Stimulated activated CD4-positive, alpha-beta T cell treated with anti-CD3 and anti-CD28 coated beads, TNF-alpha, amount 100 ng/mL, for 4 hours (primary cell): ENCODE results near the gene ITGB5.
A peak's percentile ranks its signal among the peaks of the same experiment; 100 is the strongest.
"Not testable (repeated sequence)": the region's sequence is repeated elsewhere in the genome, so short reads cannot be mapped to it uniquely, and the experiment has no call there.

Experiments
- DNase-seq, 3 experiments: peaks; one replicate each; pipeline ENCODE4 v3.0.0-alpha.2; 2020; ENCODE audit warnings: low read depth in 3 of 3

Gene ITGB5

DNA sequence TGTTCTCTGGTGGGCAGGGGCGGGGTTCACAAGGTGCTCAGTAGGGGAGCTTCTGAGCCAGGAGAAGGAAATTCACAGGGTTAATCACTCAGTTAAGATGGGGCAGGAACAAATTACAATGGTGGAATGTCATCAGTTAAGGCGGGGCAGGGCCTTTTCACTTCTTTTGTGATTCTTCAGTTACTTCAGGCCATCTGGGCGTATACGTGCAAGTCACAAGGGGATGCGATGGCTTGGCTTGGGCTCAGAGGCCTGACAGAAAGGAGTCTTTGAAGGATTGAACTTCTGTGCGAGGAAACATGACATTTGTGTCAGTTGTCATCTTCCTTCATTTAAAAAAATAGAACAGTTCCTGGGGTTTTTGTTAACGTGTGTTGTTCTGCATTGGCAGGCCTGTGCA is 129.2 kb downstream of the ITGB5 start:
- DNase-seq, result not testable (repeated sequence)

DNA sequence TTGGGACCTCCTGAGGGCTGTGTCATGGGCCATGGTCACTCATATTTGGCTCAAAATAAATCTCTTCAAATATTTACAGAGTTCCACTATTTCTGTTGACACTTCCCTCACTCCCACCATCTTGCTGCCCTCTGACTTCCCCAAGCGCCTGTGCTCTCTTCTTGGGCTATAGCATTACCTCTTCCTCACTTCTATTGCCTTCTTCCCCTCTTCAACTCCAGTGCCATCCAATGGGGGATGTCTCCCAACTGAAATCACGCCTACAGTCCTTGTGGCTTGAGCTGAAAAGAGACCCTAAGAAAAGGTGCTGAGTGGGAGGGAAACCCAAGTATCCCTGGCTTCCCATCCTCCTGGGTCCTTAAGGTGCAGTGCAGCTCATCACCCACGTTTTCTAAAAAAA is 135.1 kb downstream of the ITGB5 start:
- DNase-seq, result no peak

GRCh38 chr3:124751501-124751900 is 135.7 kb downstream of the ITGB5 start:
- no peak for DNase-seq

GRCh38 chr3:124749877-124750276 is 137.3 kb downstream of the ITGB5 start:
- DNase-seq, result not testable (repeated sequence)

- no peak for DNase-seq
Measured at GRCh38 chr3:124748560-124749198, 138.5 kb downstream of the ITGB5 start.

GRCh38 chr3:124747111-124747981 is 139.8 kb downstream of the ITGB5 start:
- DNase-seq, result no peak

- DNase-seq, result no peak
Measured at GRCh38 chr3:124745756-124746155, 141.4 kb downstream of the ITGB5 start.

DNA sequence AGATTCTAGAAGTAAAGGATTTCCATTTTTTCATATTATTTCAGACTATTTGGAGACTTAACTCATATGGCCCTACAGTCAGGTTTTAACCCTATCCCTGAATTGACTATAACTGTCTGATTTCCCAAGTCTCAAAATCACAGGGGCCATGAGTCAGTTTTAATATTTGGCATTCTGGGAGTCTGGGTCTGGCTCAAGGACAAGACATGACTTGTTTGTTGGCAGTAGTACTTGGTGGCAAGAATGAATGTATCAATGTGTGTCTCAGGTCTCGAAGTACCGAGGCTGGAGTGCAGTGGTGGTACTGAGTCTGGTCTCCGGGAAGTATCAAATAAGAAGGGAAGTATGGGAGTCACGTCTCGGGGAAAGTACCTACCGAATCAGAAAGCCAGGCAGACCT is 146.1 kb downstream of the ITGB5 start:
- no peak for DNase-seq

DNA sequence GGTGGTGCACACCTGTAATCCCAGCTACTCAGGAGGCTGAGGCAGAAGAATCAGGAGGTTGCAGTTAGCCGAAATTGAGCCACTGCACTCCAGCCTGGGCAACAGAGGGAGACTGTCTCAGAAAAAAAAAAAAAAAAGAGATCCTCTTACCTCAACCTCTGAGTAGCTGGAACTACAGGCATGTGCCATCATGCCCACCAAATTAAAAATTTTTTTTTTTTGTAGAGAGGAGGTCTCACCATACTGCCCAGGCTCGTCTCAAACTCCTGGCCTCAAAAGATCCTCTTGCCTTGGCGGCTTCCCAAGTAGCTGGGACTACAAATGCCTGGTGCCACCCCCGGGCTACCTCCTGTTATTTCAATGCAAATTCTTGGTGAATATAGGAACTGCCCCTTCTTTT is 155.4 kb downstream of the ITGB5 start:
- DNase-seq, result no peak

DNA sequence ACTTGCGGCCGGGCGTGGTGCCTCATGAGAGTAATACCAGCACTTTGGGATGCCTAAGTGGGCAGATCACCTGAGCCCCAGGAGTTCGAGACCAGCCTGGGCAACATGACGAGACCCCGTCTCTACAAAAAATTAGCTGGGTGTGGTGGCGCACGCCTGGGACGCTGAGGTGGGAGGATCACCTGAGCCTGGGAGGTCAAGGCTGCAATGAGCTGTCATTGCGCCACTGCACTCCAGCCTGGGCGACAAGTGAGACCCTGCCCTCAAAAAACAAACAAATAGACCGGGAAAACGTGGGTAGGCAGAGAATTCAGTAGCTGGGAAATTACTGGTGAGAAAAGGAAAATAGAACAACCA is 156.2 kb downstream of the ITGB5 start:
- DNase-seq, result no peak

GRCh38 chr3:124730129-124730940 is 156.8 kb downstream of the ITGB5 start, which contains the start of gene UMPS:
Gene UMPS (plus strand): TSS chr3:124730452. CDS start chr3:124730472, 20 bp downstream.
- DNase-seq, result peak; percentile 84 to 90 (median 87)

GRCh38 chr3:124722589-124722988 is 164.6 kb downstream of the ITGB5 start:
- no peak for DNase-seq

DNA sequence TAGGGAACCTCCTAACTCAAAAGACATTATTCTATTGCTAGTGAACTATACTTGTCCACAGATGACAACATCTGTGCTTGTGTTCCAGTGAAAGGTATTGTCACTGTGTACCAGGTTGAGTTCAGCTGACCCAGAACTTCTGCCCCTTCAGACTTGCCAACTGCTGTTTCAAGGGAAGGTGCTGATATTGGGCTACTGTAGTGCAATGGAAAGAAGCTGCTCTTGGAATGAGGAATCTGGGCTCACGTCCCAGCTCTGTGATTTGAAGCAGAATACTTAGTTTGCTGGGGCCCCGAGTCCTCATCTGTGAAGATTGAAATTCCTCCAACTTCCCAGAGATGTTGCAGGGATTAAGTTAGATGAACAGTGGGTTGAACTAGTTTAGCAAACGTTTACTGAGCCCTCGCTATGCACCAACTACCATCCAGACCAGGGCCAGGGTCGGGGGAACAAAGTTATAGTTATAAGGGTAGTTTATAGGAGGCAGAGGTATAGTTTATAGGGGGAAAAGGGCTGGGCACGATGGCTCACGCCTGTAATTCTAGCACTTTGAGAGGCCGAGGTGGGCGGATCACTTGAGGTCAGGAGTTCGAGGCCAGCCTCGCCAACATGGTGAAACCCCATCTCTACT is 172.8 kb downstream of the ITGB5 start:
- no peak for DNase-seq
